CD8-positive, alpha-beta memory T cell (primary cell): ENCODE measurements around the gene POMP. TPM values are rescaled to one million over a fixed set of nuclear protein-coding genes. Genes with fewer than 3 reads are reported as not detected.

Source experiments
- CTCF ChIA-PET: fragments of 350-600 bp; sonication (Branson Sonifier 250); formaldehyde crosslinking; loops from one replicate; lab custom pipeline; 2021; ENCODE audit warnings: antibody characterized with exemption; lab: Charles Lee
- POLR2A ChIA-PET: fragments of 350-600 bp; sonication (Branson Sonifier 250); formaldehyde crosslinking; loops from one replicate; lab custom pipeline; 2021; ENCODE audit warnings: antibody characterized with exemption; lab: Charles Lee
- DNase-seq, 5 donors: peaks; one replicate each; pipeline versions ENCODE4 v3.0.0 to v3.0.0-alpha.2; 2020 to 2022; ENCODE audit warnings: mixed read lengths in 1 of 5
- H3K27ac ChIP-seq: one replicate; pipeline ENCODE4 v1.7.0; 2013; ENCODE audit warnings: low read depth, mild to moderate bottlenecking, low read length, moderate library complexity
- H3K27me3 ChIP-seq: 2 replicates; pipeline ENCODE4 v1.7.0; 2013; ENCODE audit warnings: low read length, mild to moderate bottlenecking; ENCODE audit not compliant: insufficient read depth, poor library complexity, severe bottlenecking
- H3K36me3 ChIP-seq: 2 replicates; pipeline ENCODE4 v1.7.0; 2013; ENCODE audit warnings: mild to moderate bottlenecking, low read length, moderate library complexity; ENCODE audit not compliant: insufficient read depth
- H3K4me1 ChIP-seq: 2 replicates; pipeline ENCODE4 v1.7.0; 2013; ENCODE audit warnings: mild to moderate bottlenecking, low read length, moderate library complexity; ENCODE audit not compliant: insufficient read depth
- H3K4me3 ChIP-seq: 2 replicates; pipeline ENCODE4 v1.7.0; 2013; ENCODE audit warnings: mild to moderate bottlenecking, low read length
- H3K9me3 ChIP-seq: 2 replicates; pipeline ENCODE4 v1.7.0; 2013; ENCODE audit warnings: mild to moderate bottlenecking, low read length
- H3K27ac Mint-ChIP-seq, 8 donors: one replicate each; pipeline ENCODE4 v1.8.0; 2020 to 2021; ENCODE audit warnings: mixed read lengths in 8 of 8, mild to moderate bottlenecking in 6 of 8, inconsistent platforms in 3 of 8, moderate library complexity in 3 of 8
- H3K27me3 Mint-ChIP-seq, 2 donors: one replicate each; pipeline ENCODE4 v1.8.0; 2020 to 2021; ENCODE audit warnings: mixed read lengths in 2 of 2, mild to moderate bottlenecking in 1 of 2, moderate library complexity in 1 of 2
- H3K36me3 Mint-ChIP-seq, 3 donors: one replicate each; pipeline ENCODE4 v1.8.0; 2020 to 2021; ENCODE audit warnings: mixed read lengths in 3 of 3, inconsistent platforms in 1 of 3, mild to moderate bottlenecking in 1 of 3
- H3K4me1 Mint-ChIP-seq, 3 donors: one replicate each; pipeline ENCODE4 v1.8.0; 2020 to 2021; ENCODE audit warnings: mixed read lengths in 3 of 3, inconsistent platforms in 1 of 3, mild to moderate bottlenecking in 1 of 3
- H3K4me3 Mint-ChIP-seq, 7 donors: one replicate each; pipeline ENCODE4 v1.8.0; 2020 to 2021; ENCODE audit warnings: mixed read lengths in 7 of 7, mild to moderate bottlenecking in 6 of 7, moderate library complexity in 4 of 7, inconsistent platforms in 2 of 7
- H3K9me3 Mint-ChIP-seq, 5 donors: one replicate each; pipeline ENCODE4 v1.8.0; 2020 to 2022; ENCODE audit warnings: mixed read lengths in 5 of 5, mild to moderate bottlenecking in 3 of 5, moderate library complexity in 2 of 5, inconsistent platforms in 1 of 5
- polyA plus RNA-seq: library from polyadenylated mRNA; unstranded; fragments of 300-500 nt; fragmentation: Illumina TruSeq; gene quantifications from one replicate; pipeline ENCODE4 v1.2.3, GENCODE V29; 2021
- total RNA-seq, 2 experiments: library from RNA; stranded (reverse); gene quantifications; one replicate each; pipeline ENCODE4 v1.2.3, GENCODE V29; 2021

POMP gene
- 100 to 1,000 TPM; 127 to 131 TPM for total RNA-seq
- 98.4 TPM for polyA plus RNA-seq

GRCh38 chr13:28658796-28659620, at the start of gene POMP:
Gene POMP, plus strand, starts transcription at chr13:28659130. Its CDS starts 55 bp downstream, at chr13:28659185.
- peaks cover 0 to 55% (median 15%) of the 10 kb centered on the region in 3 donors for H3K36me3 Mint-ChIP-seq
- peaks cover 54 to 79% (median 68%) of the 10 kb centered on the region in 3 donors for H3K4me1 Mint-ChIP-seq

GRCh38 chr13:28609381-28609780, 49.5 kb upstream of the POMP start:
- H3K4me3 ChIP-seq, result no peak overlapping the region
- no peaks in the 10 kb centered on the region for H3K27me3 ChIP-seq
- CTCF ChIA-PET, result no interaction called here
- H3K4me3 Mint-ChIP-seq, result no peak overlapping the region
- H3K36me3 ChIP-seq, result no peaks in the 10 kb centered on the region
- DNase-seq, result no peak
- peak overlapping the region in 1 of 8 donors; percentile 63 for H3K27ac Mint-ChIP-seq
- peaks cover 17 to 21% (median 17%) of the 10 kb centered on the region in 3 donors for H3K4me1 Mint-ChIP-seq
- no peak overlapping the region for H3K27ac ChIP-seq
- peaks cover 13% of the 10 kb centered on the region for H3K4me1 ChIP-seq
- H3K36me3 Mint-ChIP-seq, result no peaks in the 10 kb centered on the region
- H3K9me3 ChIP-seq, result no peaks in the 10 kb centered on the region
- peaks cover 0 to 3% (median 0%) of the 10 kb centered on the region in 5 donors for H3K9me3 Mint-ChIP-seq
- H3K27me3 Mint-ChIP-seq, result peaks cover 0 to 4% of the 10 kb centered on the region in 2 donors
- POLR2A ChIA-PET, result no interaction called here

More at GRCh38 chr13:28658796-28659620, at the start of gene POMP:
- Mint-ChIP-seq H3K9me3 (no peaks in the 10 kb centered on the region), H3K27me3 (peaks cover 0 to 6% of the 10 kb centered on the region in 2 donors), H3K27ac (peak within 1 kb of the TSS; percentile 95 to 100 (median 99)), H3K4me3 (peak within 1 kb of the TSS; percentile 97 to 99 (median 98))
- ChIA-PET POLR2A (interaction anchor here (0.8 to 2.3 kb wide), 4 partner anchors 14 to 1038 kb away, joined by 3 to 11 read pairs (median 5); partner anchors contain the start of genes LNX2 and SLC46A3), CTCF (interaction anchor here (1.3 kb wide), 1 partner anchor 59 kb away, joined by 3 read pairs; no protein-coding TSS in a partner anchor)
- Histone ChIP-seq H3K36me3 (peaks cover 14% of the 10 kb centered on the region), H3K4me1 (peaks cover 25% of the 10 kb centered on the region), H3K27ac (peak within 1 kb of the TSS; percentile 95), H3K27me3 (no peaks in the 10 kb centered on the region), H3K9me3 (no peaks in the 10 kb centered on the region), H3K4me3 (peak within 1 kb of the TSS; percentile 71)
- DNase-seq, result peak; percentile 89 to 95 (median 90)

- H3K4me3 ChIP-seq, result no peak overlapping the region
- ChIA-PET CTCF (interaction anchor here (1.5 kb wide), 1 partner anchor 12 kb away, joined by 3 read pairs; no protein-coding TSS in a partner anchor), POLR2A (no interaction called here)
- no peaks in the 10 kb centered on the region for H3K9me3 Mint-ChIP-seq
- H3K27me3 Mint-ChIP-seq, result no peaks in the 10 kb centered on the region
- no peaks in the 10 kb centered on the region for H3K27me3 ChIP-seq
- H3K36me3 ChIP-seq, result no peaks in the 10 kb centered on the region
- no peak overlapping the region for H3K27ac ChIP-seq
- no peak overlapping the region for H3K27ac Mint-ChIP-seq
- no peak overlapping the region for H3K4me3 Mint-ChIP-seq
- peaks cover 13% of the 10 kb centered on the region for H3K4me1 ChIP-seq
- H3K9me3 ChIP-seq, result no peaks in the 10 kb centered on the region
- H3K4me1 Mint-ChIP-seq, result peaks cover 17 to 21% (median 17%) of the 10 kb centered on the region in 3 donors
- H3K36me3 Mint-ChIP-seq, result no peaks in the 10 kb centered on the region
- DNase-seq, result no peak
Measured at GRCh38 chr13:28609926-28610325, 49.0 kb upstream of the POMP start.

GRCh38 chr13:28610996-28611395, 47.9 kb upstream of the POMP start:
- H3K4me1 Mint-ChIP-seq, result peaks cover 17 to 21% (median 17%) of the 10 kb centered on the region in 3 donors
- Histone ChIP-seq H3K27ac (no peak overlapping the region), H3K27me3 (no peaks in the 10 kb centered on the region), H3K4me3 (no peak overlapping the region), H3K9me3 (no peaks in the 10 kb centered on the region), H3K36me3 (no peaks in the 10 kb centered on the region), H3K4me1 (peaks cover 13% of the 10 kb centered on the region)
- no peaks in the 10 kb centered on the region for H3K27me3 Mint-ChIP-seq
- no peaks in the 10 kb centered on the region for H3K36me3 Mint-ChIP-seq
- peak overlapping the region in 1 of 7 donors; percentile 24 for H3K4me3 Mint-ChIP-seq
- ChIA-PET POLR2A (no interaction called here), CTCF (interaction anchor here (1.5 kb wide), 1 partner anchor 13 kb away, joined by 3 read pairs; no protein-coding TSS in a partner anchor)
- peak overlapping the region in 2 of 8 donors; percentile 48 to 79 for H3K27ac Mint-ChIP-seq
- no peak for DNase-seq
- H3K9me3 Mint-ChIP-seq, result no peaks in the 10 kb centered on the region

- Mint-ChIP-seq H3K4me3 (peak overlapping the region in 2 of 7 donors; percentile 22 to 24), H3K27me3 (no peaks in the 10 kb centered on the region), H3K27ac (peak overlapping the region in 4 of 8 donors; percentile 24 to 79 (median 48)), H3K36me3 (no peaks in the 10 kb centered on the region), H3K4me1 (peaks cover 17 to 21% (median 17%) of the 10 kb centered on the region in 3 donors), H3K9me3 (peaks cover 0 to 1% (median 0%) of the 10 kb centered on the region in 5 donors)
- peak in 2 of 5 donors; percentile 8 to 26 for DNase-seq
- Histone ChIP-seq H3K36me3 (no peaks in the 10 kb centered on the region), H3K9me3 (no peaks in the 10 kb centered on the region), H3K4me3 (no peak overlapping the region), H3K27ac (no peak overlapping the region), H3K4me1 (peaks cover 13% of the 10 kb centered on the region), H3K27me3 (no peaks in the 10 kb centered on the region)
- ChIA-PET POLR2A (no interaction called here), CTCF (interaction anchor here (1.5 kb wide), 1 partner anchor 14 kb away, joined by 3 read pairs; no protein-coding TSS in a partner anchor)
Measured at GRCh38 chr13:28611654-28612131, 47.2 kb upstream of the POMP start.

- no peaks in the 10 kb centered on the region for H3K36me3 Mint-ChIP-seq
- peaks cover 0 to 2% (median 0%) of the 10 kb centered on the region in 5 donors for H3K9me3 Mint-ChIP-seq
- peaks cover 13% of the 10 kb centered on the region for H3K4me1 ChIP-seq
- no peak overlapping the region for H3K4me3 ChIP-seq
- no peak overlapping the region for H3K27ac Mint-ChIP-seq
- H3K4me1 Mint-ChIP-seq, result peaks cover 17 to 21% (median 17%) of the 10 kb centered on the region in 3 donors
- ChIA-PET CTCF (no interaction called here), POLR2A (no interaction called here)
- no peak for DNase-seq
- no peaks in the 10 kb centered on the region for H3K36me3 ChIP-seq
- H3K4me3 Mint-ChIP-seq, result no peak overlapping the region
- no peaks in the 10 kb centered on the region for H3K27me3 ChIP-seq
- H3K27ac ChIP-seq, result no peak overlapping the region
- peaks cover 0 to 2% of the 10 kb centered on the region in 2 donors for H3K27me3 Mint-ChIP-seq
- no peaks in the 10 kb centered on the region for H3K9me3 ChIP-seq
Measured at GRCh38 chr13:28613562-28613961, 45.4 kb upstream of the POMP start.

- H3K36me3 ChIP-seq, result no peaks in the 10 kb centered on the region
- Mint-ChIP-seq H3K36me3 (no peaks in the 10 kb centered on the region), H3K4me1 (peaks cover 11 to 15% (median 12%) of the 10 kb centered on the region in 3 donors), H3K9me3 (peaks cover 0 to 2% (median 0%) of the 10 kb centered on the region in 5 donors), H3K27me3 (peaks cover 2 to 4% of the 10 kb centered on the region in 2 donors), H3K27ac (no peak overlapping the region), H3K4me3 (no peak overlapping the region)
- H3K4me1 ChIP-seq, result peaks cover 11% of the 10 kb centered on the region
- DNase-seq, result no peak
- no peak overlapping the region for H3K4me3 ChIP-seq
- H3K27ac ChIP-seq, result no peak overlapping the region
- POLR2A ChIA-PET, result no interaction called here
- CTCF ChIA-PET, result no interaction called here
- no peaks in the 10 kb centered on the region for H3K9me3 ChIP-seq
- H3K27me3 ChIP-seq, result no peaks in the 10 kb centered on the region
Measured at GRCh38 chr13:28615916-28616446, 42.9 kb upstream of the POMP start.
